Activated CD4-positive, alpha-beta T cell treated with anti-CD3 and anti-CD28 coated beads, Interleukin-2, amount 10 ng/mL, durations not matched to agents 24 days and 14 days (primary cell): ENCODE measurements around the gene PIK3C2B. TPM values are rescaled to one million over a fixed set of nuclear protein-coding genes. Genes with fewer than 3 reads are reported as not detected.
"Not testable (repeated sequence)": the region's sequence is repeated elsewhere in the genome, so short reads cannot be mapped to it uniquely, and the experiment has no call there.

Experiments
- DNase-seq: peaks from one replicate; pipeline ENCODE4 v3.0.0; 2022
- H3K27ac Mint-ChIP-seq: one replicate; pipeline ENCODE4 v1.8.0; 2022; ENCODE audit warnings: mild to moderate bottlenecking, mixed read lengths
- H3K27me3 Mint-ChIP-seq: one replicate; pipeline ENCODE4 v1.8.0; 2022; ENCODE audit warnings: mixed read lengths
- H3K36me3 Mint-ChIP-seq: one replicate; pipeline ENCODE4 v1.8.0; 2022; ENCODE audit warnings: low read depth, mild to moderate bottlenecking, mixed read lengths
- H3K4me1 Mint-ChIP-seq: one replicate; pipeline ENCODE4 v1.8.0; 2021; ENCODE audit warnings: mixed read lengths
- H3K4me3 Mint-ChIP-seq: one replicate; pipeline ENCODE4 v1.8.0; 2022; ENCODE audit warnings: mild to moderate bottlenecking, moderate library complexity, mixed read lengths
- H3K9me3 Mint-ChIP-seq: one replicate; pipeline ENCODE4 v1.8.0; 2021; ENCODE audit warnings: mixed read lengths
- intact Hi-C: fragments of 100-400 bp; cut with micrococcal nuclease; formaldehyde crosslinking; loops from one replicate; pipeline ENCODE4 v1.15.1; 2023
- total RNA-seq: library from RNA; stranded (reverse); gene quantifications from 2 replicates; pipeline ENCODE4 v1.2.3, GENCODE V29; 2022

PIK3C2B gene, protein sequence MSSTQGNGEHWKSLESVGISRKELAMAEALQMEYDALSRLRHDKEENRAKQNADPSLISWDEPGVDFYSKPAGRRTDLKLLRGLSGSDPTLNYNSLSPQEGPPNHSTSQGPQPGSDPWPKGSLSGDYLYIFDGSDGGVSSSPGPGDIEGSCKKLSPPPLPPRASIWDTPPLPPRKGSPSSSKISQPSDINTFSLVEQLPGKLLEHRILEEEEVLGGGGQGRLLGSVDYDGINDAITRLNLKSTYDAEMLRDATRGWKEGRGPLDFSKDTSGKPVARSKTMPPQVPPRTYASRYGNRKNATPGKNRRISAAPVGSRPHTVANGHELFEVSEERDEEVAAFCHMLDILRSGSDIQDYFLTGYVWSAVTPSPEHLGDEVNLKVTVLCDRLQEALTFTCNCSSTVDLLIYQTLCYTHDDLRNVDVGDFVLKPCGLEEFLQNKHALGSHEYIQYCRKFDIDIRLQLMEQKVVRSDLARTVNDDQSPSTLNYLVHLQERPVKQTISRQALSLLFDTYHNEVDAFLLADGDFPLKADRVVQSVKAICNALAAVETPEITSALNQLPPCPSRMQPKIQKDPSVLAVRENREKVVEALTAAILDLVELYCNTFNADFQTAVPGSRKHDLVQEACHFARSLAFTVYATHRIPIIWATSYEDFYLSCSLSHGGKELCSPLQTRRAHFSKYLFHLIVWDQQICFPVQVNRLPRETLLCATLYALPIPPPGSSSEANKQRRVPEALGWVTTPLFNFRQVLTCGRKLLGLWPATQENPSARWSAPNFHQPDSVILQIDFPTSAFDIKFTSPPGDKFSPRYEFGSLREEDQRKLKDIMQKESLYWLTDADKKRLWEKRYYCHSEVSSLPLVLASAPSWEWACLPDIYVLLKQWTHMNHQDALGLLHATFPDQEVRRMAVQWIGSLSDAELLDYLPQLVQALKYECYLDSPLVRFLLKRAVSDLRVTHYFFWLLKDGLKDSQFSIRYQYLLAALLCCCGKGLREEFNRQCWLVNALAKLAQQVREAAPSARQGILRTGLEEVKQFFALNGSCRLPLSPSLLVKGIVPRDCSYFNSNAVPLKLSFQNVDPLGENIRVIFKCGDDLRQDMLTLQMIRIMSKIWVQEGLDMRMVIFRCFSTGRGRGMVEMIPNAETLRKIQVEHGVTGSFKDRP (N-terminal part only)
- total RNA-seq, result 22.7 and 23.6 TPM in 2 replicates

DNA sequence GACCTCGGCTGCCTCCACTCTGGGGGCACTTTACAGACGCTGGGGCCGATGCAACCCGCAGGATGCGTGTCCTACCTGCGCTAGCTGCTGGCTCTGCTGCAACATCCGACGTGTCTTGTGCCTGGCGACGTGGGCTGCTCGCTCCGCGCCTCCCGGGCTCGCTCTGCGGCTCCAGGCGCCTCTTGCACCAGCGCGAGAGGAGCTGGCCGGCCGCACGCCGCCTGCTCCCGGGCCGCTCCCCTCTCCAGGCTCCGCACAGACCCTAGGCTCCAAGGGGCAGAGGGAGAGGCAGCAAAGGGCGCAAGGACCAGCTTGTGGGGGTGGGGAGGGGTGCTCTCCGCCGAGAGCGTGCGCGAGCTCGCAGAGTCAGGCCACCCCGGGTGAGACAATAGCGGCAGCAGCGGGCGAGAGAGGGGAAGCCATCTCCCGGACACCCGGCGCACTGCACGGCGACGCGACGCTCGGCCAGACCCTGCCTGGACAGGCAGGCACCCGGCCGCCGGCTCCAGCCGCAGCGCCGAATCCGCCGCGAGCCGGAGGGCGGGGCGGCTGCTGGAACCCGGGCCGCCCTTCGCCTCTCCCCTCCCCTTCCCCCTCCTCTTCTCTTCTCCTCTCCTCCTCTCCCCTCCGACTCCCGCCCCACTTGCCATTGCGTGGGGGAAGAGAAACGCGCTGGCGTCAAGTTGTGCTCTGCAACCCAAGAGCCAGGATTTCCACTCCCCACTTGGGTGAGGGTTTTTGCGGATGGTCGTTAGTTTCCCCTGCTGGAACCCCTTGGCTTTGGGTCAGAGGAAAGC, at the start of gene PIK3C2B:
Gene PIK3C2B (minus strand): TSS at position 525 of the 797 bp plus-strand sequence. CDS start 25,003 bp downstream, outside the sequence.
- Mint-ChIP-seq H3K36me3 (peaks cover 4% of the 10 kb centered on the region), H3K9me3 (no peaks in the 10 kb centered on the region), H3K27me3 (peaks cover 2% of the 10 kb centered on the region), H3K4me1 (peaks cover 45% of the 10 kb centered on the region), H3K27ac (peak within 1 kb of the TSS; percentile 96), H3K4me3 (peak within 1 kb of the TSS; percentile 98)
- peak; percentile 92 for DNase-seq
- intact Hi-C loops, result loop anchor here (1.0 to 5.0 kb wide), 4 partner anchors 12 to 342 kb away; partner anchors contain the start of gene ETNK2

GRCh38 chr1:204544321-204544720, 49.7 kb upstream of the PIK3C2B start:
- Mint-ChIP-seq H3K9me3 (no peaks in the 10 kb centered on the region), H3K27ac (peak overlapping the region; percentile 68), H3K27me3 (no peaks in the 10 kb centered on the region), H3K36me3 (peaks cover 79% of the 10 kb centered on the region), H3K4me3 (peak overlapping the region; percentile 55), H3K4me1 (peaks cover 53% of the 10 kb centered on the region)
- intact Hi-C loops, result loop anchor here (1.0 to 5.0 kb wide), 4 partner anchors 20 to 37 kb away; partner anchors contain the start of gene MDM4
- peak; percentile 76 for DNase-seq

GRCh38 chr1:204541626-204542025, 47.0 kb upstream of the PIK3C2B start:
- intact Hi-C loops, result loop anchor here (5.0 kb wide), 1 partner anchor 34 kb away; no protein-coding TSS in a partner anchor
- no peak overlapping the region for H3K27ac Mint-ChIP-seq
- no peak overlapping the region for H3K4me3 Mint-ChIP-seq
- no peaks in the 10 kb centered on the region for H3K9me3 Mint-ChIP-seq
- DNase-seq, result no peak
- peaks cover 53% of the 10 kb centered on the region for H3K4me1 Mint-ChIP-seq
- no peaks in the 10 kb centered on the region for H3K27me3 Mint-ChIP-seq
- peaks cover 73% of the 10 kb centered on the region for H3K36me3 Mint-ChIP-seq

- H3K27ac Mint-ChIP-seq, result no peak overlapping the region
These were observed 38.2 kb upstream of the PIK3C2B start for GRCh38 chr1:204532832-204533231.

GRCh38 chr1:204530932-204531331, 36.3 kb upstream of the PIK3C2B start:
- no peaks in the 10 kb centered on the region for H3K9me3 Mint-ChIP-seq
- H3K4me3 Mint-ChIP-seq, result no peak overlapping the region
- DNase-seq, result no peak
- no peak overlapping the region for H3K27ac Mint-ChIP-seq
- intact Hi-C loops, result no loop called here
- peaks cover 8% of the 10 kb centered on the region for H3K4me1 Mint-ChIP-seq
- H3K36me3 Mint-ChIP-seq, result peaks cover 63% of the 10 kb centered on the region
- H3K27me3 Mint-ChIP-seq, result no peaks in the 10 kb centered on the region

More at GRCh38 chr1:204532832-204533231, 38.2 kb upstream of the PIK3C2B start:
- H3K4me1 Mint-ChIP-seq, result peaks cover 7% of the 10 kb centered on the region
- no peaks in the 10 kb centered on the region for H3K9me3 Mint-ChIP-seq
- no peaks in the 10 kb centered on the region for H3K27me3 Mint-ChIP-seq
- DNase-seq, result no peak
- peaks cover 69% of the 10 kb centered on the region for H3K36me3 Mint-ChIP-seq
- H3K4me3 Mint-ChIP-seq, result no peak overlapping the region
- intact Hi-C loops, result no loop called here

GRCh38 chr1:204529371-204529895, 34.8 kb upstream of the PIK3C2B start:
- no peak overlapping the region for H3K4me3 Mint-ChIP-seq
- H3K27me3 Mint-ChIP-seq, result no peaks in the 10 kb centered on the region
- intact Hi-C loops, result no loop called here
- H3K4me1 Mint-ChIP-seq, result peaks cover 13% of the 10 kb centered on the region
- H3K9me3 Mint-ChIP-seq, result no peaks in the 10 kb centered on the region
- H3K27ac Mint-ChIP-seq, result no peak overlapping the region
- no peak for DNase-seq
- peaks cover 62% of the 10 kb centered on the region for H3K36me3 Mint-ChIP-seq

- Mint-ChIP-seq H3K4me1 (peaks cover 19% of the 10 kb centered on the region), H3K27ac (no peak overlapping the region), H3K4me3 (no peak overlapping the region), H3K9me3 (peaks cover 3% of the 10 kb centered on the region), H3K27me3 (no peaks in the 10 kb centered on the region), H3K36me3 (peaks cover 60% of the 10 kb centered on the region)
- intact Hi-C loops, result no loop called here
- no peak for DNase-seq
These were observed 34.1 kb upstream of the PIK3C2B start for GRCh38 chr1:204528677-204529076.

GRCh38 chr1:204528241-204528640, 33.6 kb upstream of the PIK3C2B start:
- intact Hi-C loops, result no loop called here
- no peak overlapping the region for H3K27ac Mint-ChIP-seq
- H3K9me3 Mint-ChIP-seq, result peaks cover 5% of the 10 kb centered on the region
- peaks cover 63% of the 10 kb centered on the region for H3K36me3 Mint-ChIP-seq
- H3K4me3 Mint-ChIP-seq, result no peak overlapping the region
- no peaks in the 10 kb centered on the region for H3K27me3 Mint-ChIP-seq
- H3K4me1 Mint-ChIP-seq, result peaks cover 21% of the 10 kb centered on the region
- DNase-seq, result no peak

GRCh38 chr1:204524986-204525385, 30.4 kb upstream of the PIK3C2B start:
- intact Hi-C loops, result loop anchor here (5.0 kb wide), 1 partner anchor 37 kb away; no protein-coding TSS in a partner anchor
- peaks cover 59% of the 10 kb centered on the region for H3K36me3 Mint-ChIP-seq
- H3K27me3 Mint-ChIP-seq, result no peaks in the 10 kb centered on the region
- peak overlapping the region; percentile 65 for H3K27ac Mint-ChIP-seq
- no peak for DNase-seq
- peaks cover 36% of the 10 kb centered on the region for H3K4me1 Mint-ChIP-seq
- H3K9me3 Mint-ChIP-seq, result peaks cover 5% of the 10 kb centered on the region
- H3K4me3 Mint-ChIP-seq, result peak overlapping the region; percentile 52

- intact Hi-C loops, result loop anchor here (5.0 kb wide), 1 partner anchor 39 kb away; no protein-coding TSS in a partner anchor
- H3K4me3 Mint-ChIP-seq, result peak overlapping the region; percentile 2
- peaks cover 5% of the 10 kb centered on the region for H3K9me3 Mint-ChIP-seq
- H3K27ac Mint-ChIP-seq, result peak overlapping the region; percentile 18
- peaks cover 43% of the 10 kb centered on the region for H3K4me1 Mint-ChIP-seq
- peaks cover 61% of the 10 kb centered on the region for H3K36me3 Mint-ChIP-seq
- DNase-seq, result no peak
- H3K27me3 Mint-ChIP-seq, result no peaks in the 10 kb centered on the region
These were observed 29.1 kb upstream of the PIK3C2B start for GRCh38 chr1:204523605-204524215.

GRCh38 chr1:204521941-204522521, 27.4 kb upstream of the PIK3C2B start:
- H3K4me1 Mint-ChIP-seq, result peaks cover 51% of the 10 kb centered on the region
- H3K36me3 Mint-ChIP-seq, result peaks cover 62% of the 10 kb centered on the region
- not testable (repeated sequence) for H3K9me3 Mint-ChIP-seq, H3K27ac Mint-ChIP-seq, H3K27me3 Mint-ChIP-seq, H3K4me3 Mint-ChIP-seq, DNase-seq
- intact Hi-C loops, result loop anchor here (1.0 to 5.0 kb wide), 2 partner anchors 22 to 40 kb away; no protein-coding TSS in a partner anchor
